LHCN-M2 (cell line): ENCODE measurements around the gene TRPC5OS. TPM values are rescaled to one million over a fixed set of nuclear protein-coding genes. Genes with fewer than 3 reads are reported as not detected.

Experiments used
- DNase-seq: peaks from one replicate; pipeline ENCODE4 v3.0.0-alpha.2; 2012; ENCODE audit warnings: low read depth
- polyA plus RNA-seq: library from polyadenylated mRNA; unstranded; fragments of >200 nt; gene quantifications from one replicate; pipeline ENCODE4 v1.2.1, GENCODE V29; 2012; ENCODE audit warnings: missing spikeins
- total RNA-seq: library from RNA; depleted of rRNA; stranded (reverse); fragments of >200 nt; gene quantifications from 2 replicates; pipeline ENCODE4 v1.2.3, GENCODE V29; 2014; rRNA removed

The TRPC5OS gene
- not detected in 2 replicates for total RNA-seq
- polyA plus RNA-seq: not detected

GRCh38 chrX:111875881-111876280 is at the start of gene TRPC5OS:
Gene TRPC5OS, plus strand, starts transcription at chrX:111876181. Its CDS starts 25,669 bp downstream, at chrX:111901850.
- DNase-seq: no peak

DNA sequence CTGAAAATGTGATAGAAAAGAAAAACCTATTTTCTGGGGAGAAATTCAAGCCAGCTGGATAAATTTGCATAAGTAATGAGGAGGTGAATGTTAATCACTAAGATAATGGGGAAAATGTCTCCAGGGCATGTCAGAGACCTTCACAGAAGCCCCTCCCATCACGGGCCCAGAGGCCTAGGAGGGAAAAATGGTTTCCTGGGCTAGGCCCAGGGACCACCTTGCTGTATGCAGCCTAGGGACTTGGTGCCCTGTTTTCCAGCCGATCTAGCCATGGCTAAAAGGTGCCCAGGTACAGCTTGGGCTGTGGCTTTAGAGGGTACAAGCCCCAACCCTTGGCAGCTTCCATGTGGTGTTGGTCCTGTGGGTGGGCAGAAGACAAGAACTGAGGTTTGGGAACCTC is 46.6 kb upstream of the TRPC5OS start:
- no peak for DNase-seq

DNA sequence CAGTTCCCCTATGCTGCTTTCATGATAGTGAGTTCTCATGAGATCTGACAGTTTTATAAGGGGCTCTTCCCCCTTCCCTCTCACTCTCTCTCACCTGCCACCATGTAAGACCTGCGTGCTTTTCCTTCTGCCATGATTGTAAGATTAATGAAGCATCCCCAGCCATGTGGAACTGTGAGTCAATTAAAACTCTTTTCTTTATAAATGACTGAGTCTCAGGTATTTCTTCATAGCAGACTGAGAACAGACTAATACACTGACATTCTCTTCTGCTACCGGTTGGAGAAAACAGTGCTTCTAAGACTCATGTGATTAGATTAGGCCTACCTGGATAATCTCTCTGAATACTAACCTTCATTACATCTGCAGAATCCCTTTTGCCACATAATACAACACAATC is 45.4 kb upstream of the TRPC5OS start:
- no peak for DNase-seq

- no peak for DNase-seq
Measured at GRCh38 chrX:111831343-111831742, 44.6 kb upstream of the TRPC5OS start.

GRCh38 chrX:111837197-111837596 is 38.8 kb upstream of the TRPC5OS start:
- DNase-seq: no peak

GRCh38 chrX:111847491-111848133 is 28.4 kb upstream of the TRPC5OS start:
- no peak for DNase-seq

DNA sequence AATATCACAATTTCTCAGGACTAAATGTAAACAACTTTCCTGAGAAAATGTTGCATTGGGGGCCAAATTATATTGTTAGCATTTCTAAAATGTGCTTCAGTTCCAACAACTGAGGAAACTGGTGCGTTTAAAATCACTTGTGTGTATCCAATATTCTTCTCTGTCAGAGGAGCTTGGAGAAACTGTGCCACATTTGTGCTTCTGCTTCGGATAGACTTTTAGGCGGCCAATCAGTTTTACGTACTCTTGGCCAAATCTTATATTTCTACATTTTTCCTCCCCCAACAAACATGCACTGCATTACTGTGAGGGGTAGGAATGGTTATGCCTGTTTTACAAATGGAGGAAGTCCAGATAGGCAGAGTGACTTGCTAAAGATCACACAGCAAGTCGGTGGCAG is 27.4 kb upstream of the TRPC5OS start:
- DNase-seq: no peak

GRCh38 chrX:111850975-111851374 is 25.0 kb upstream of the TRPC5OS start:
- DNase-seq: no peak

DNA sequence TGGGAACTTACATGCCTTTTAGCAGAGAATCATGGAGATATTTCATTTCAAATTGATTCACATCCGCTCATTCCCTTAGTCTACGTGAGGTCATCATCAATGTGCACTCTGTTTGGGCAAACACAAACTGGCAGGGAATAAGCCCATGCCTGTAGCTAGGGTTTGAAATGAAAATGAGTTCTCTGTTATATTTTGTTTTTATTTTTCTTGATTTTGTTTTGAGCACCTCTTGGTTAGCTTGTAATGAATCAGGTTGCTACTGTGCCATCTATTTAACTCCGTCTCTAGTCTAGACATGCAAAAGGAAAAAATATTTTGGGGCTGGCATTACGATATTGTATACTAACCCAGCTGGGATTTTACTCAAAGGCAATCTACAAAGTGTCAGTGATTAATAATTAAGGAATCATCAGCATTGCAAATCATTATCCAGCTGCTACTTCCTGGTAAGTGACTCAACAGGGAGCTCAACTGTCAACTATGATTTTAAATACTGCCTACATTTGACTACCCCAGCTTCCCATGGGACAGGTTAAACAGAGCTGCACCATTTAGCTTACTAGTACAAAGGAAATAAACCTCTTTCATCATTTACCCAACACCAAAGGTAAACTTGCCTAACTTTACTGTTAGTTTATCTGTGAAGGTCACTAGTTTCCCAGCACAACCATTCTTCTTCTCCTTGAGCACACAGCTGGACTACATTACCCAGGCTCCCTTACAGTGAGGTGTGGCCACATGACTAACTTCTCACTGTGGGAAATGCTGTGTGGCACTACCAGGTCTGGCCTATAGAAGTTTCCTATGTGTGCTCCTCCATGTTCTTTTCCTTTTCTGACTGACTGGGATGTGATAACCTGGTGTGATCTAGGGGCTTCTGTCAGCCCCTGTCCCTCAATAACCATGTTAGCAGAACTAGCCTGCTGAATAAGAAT is 21.2 kb upstream of the TRPC5OS start:
- no peak for DNase-seq

DNA sequence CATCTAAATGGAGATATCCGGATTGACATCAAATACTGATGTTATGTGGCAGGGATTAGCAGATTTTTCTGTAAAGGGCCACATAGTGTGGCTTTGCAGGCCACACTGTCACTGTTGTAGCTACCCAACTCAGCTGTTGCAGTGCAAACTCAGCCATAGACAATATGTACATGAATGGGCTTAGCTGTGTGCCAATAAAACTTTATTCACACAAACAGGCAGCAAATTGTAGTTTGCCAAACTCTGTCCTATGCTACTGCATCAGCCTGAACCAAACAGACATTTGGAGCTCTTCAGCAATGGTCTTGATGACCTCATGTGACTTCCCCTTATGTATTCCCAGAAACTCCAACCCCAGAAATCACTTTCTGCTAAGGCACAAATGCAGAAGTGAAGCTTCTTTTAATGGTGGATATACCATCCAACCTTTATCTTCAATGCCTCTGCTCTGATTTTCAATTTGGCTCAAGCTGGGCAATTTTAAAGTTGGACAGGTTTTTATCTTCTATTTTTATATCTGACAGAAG is 18.4 kb upstream of the TRPC5OS start:
- DNase-seq: no peak

GRCh38 chrX:111861605-111862004 is 14.4 kb upstream of the TRPC5OS start:
- no peak for DNase-seq

DNA sequence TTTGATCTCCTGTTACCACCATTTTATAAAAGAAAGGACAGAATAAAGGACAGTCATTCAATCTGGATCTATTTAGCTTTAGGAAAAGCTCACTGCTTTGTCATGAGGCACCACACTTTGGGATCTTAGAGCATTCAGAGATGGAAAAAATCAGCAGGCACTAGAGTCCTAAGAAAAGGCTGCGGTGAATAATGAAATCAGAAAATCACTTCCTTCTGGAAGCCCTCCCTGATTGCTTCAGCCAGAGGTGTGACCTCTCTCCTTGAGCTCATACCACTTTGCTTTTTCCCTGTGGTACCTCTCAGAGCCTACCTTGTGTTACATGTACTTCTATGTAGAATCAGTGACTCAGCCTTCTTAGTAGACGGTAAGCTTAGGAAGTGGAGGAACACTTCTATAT is 8.7 kb upstream of the TRPC5OS start:
- DNase-seq: no peak

- DNase-seq: no peak
Measured at GRCh38 chrX:111868726-111869638, 7.0 kb upstream of the TRPC5OS start.

DNA sequence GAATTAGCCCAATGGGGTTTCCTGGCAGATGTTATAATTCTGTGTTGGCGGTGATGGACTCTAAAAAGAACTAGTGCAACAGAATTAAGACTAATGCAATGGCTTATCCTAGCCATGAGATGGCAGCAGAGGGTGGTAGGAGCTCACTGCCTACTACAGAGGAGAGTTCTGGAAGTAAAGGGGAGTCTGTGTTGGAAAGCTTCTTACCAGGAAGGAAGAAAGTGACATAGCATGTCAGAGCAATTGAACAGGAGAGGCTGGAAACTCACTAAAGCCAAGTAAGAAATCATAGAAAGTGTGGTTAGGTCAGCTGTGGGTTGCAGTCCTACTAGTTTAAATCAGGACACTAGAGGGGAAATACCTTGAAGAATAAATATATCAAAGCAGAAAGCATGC is 6.3 kb upstream of the TRPC5OS start:
- DNase-seq: no peak

DNA sequence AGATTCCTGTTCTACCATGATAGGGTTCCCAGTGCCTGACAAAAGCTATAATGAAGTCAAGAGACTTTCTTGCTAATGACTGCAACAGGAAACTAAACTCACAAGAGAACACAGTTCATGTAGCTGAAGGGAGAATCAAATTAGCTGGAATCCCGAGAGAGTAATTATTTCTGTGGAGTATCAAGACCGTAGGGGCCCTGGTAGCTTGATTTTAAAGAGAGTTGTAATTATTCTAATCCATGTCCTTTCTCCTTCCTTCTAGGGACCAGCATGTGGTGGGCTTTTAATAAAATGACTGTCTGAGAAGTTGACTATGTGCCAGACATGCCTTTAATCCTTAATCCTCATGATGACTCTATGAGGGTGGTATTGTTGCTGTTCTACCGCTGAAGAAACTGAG is 1.7 kb upstream of the TRPC5OS start:
- DNase-seq: no peak

- no peak for DNase-seq
Measured at GRCh38 chrX:111876646-111877045, 665 bp downstream of the TRPC5OS start.

GRCh38 chrX:111877681-111878080 is 1.7 kb downstream of the TRPC5OS start:
- DNase-seq: no peak

GRCh38 chrX:111880735-111881134 is 4.8 kb downstream of the TRPC5OS start:
- no peak for DNase-seq

- DNase-seq: no peak
Measured at GRCh38 chrX:111881715-111882114, 5.7 kb downstream of the TRPC5OS start.

GRCh38 chrX:111886678-111887077 is 10.7 kb downstream of the TRPC5OS start:
- no peak for DNase-seq

- no peak for DNase-seq
Measured at GRCh38 chrX:111888600-111888999, 12.6 kb downstream of the TRPC5OS start.

- no peak for DNase-seq
Measured at GRCh38 chrX:111892375-111892774, 16.4 kb downstream of the TRPC5OS start.
